Measurements from ENCODE around the gene LRRC71.

DNA sequence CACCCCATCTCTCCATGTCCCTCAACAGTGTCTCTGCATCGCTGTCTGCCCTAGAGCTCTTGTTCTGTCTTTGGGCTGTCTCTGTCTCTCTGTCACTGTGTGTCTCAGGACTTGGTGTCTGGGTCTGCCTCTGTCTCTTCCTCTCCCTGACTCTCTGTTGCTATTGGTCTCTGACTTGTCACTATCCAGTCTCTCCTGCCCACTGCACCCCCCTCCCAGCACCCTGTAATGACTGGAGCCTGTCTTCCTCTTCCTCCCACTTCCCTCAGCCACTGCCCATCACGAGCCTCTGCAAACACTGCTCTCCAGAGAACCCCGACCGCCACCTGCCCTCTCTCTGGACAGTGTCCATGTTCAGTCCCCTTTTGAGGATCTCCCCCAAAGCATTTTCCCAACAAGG lies 14.8 kb upstream of the LRRC71 start:
- TF ChIP-seq, protein P1, sequence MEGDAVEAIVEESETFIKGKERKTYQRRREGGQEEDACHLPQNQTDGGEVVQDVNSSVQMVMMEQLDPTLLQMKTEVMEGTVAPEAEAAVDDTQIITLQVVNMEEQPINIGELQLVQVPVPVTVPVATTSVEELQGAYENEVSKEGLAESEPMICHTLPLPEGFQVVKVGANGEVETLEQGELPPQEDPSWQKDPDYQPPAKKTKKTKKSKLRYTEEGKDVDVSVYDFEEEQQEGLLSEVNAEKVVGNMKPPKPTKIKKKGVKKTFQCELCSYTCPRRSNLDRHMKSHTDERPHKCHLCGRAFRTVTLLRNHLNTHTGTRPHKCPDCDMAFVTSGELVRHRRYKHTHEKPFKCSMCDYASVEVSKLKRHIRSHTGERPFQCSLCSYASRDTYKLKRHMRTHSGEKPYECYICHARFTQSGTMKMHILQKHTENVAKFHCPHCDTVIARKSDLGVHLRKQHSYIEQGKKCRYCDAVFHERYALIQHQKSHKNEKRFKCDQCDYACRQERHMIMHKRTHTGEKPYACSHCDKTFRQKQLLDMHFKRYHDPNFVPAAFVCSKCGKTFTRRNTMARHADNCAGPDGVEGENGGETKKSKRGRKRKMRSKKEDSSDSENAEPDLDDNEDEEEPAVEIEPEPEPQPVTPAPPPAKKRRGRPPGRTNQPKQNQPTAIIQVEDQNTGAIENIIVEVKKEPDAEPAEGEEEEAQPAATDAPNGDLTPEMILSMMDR (CRISPR knock-in tag; IDR thresholded peaks at IDR 0.05) = no peak
- TF ChIP-seq, protein P2, sequence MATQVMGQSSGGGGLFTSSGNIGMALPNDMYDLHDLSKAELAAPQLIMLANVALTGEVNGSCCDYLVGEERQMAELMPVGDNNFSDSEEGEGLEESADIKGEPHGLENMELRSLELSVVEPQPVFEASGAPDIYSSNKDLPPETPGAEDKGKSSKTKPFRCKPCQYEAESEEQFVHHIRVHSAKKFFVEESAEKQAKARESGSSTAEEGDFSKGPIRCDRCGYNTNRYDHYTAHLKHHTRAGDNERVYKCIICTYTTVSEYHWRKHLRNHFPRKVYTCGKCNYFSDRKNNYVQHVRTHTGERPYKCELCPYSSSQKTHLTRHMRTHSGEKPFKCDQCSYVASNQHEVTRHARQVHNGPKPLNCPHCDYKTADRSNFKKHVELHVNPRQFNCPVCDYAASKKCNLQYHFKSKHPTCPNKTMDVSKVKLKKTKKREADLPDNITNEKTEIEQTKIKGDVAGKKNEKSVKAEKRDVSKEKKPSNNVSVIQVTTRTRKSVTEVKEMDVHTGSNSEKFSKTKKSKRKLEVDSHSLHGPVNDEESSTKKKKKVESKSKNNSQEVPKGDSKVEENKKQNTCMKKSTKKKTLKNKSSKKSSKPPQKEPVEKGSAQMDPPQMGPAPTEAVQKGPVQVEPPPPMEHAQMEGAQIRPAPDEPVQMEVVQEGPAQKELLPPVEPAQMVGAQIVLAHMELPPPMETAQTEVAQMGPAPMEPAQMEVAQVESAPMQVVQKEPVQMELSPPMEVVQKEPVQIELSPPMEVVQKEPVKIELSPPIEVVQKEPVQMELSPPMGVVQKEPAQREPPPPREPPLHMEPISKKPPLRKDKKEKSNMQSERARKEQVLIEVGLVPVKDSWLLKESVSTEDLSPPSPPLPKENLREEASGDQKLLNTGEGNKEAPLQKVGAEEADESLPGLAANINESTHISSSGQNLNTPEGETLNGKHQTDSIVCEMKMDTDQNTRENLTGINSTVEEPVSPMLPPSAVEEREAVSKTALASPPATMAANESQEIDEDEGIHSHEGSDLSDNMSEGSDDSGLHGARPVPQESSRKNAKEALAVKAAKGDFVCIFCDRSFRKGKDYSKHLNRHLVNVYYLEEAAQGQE (IDR thresholded peaks at IDR 0.05; ENCODE audit: borderline replicate concordance in 1 of 2, low read depth in 1 of 2, low read length in 2 of 2) = no peak
- TF ChIP-seq, protein P3, sequence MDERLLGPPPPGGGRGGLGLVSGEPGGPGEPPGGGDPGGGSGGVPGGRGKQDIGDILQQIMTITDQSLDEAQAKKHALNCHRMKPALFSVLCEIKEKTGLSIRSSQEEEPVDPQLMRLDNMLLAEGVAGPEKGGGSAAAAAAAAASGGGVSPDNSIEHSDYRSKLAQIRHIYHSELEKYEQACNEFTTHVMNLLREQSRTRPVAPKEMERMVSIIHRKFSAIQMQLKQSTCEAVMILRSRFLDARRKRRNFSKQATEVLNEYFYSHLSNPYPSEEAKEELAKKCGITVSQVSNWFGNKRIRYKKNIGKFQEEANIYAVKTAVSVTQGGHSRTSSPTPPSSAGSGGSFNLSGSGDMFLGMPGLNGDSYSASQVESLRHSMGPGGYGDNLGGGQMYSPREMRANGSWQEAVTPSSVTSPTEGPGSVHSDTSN (CRISPR knock-in tag; IDR thresholded peaks at IDR 0.05) = no peak
- TF ChIP-seq SP1 (IDR thresholded peaks at IDR 0.05) (no peak), SP1 (CRISPR knock-in tag; IDR thresholded peaks at IDR 0.05) (no peak), SAFB2 (CRISPR knock-in tag; IDR thresholded peaks at IDR 0.05; ENCODE audit: borderline replicate concordance, low read depth) (no peak), EZH2 (conservative IDR thresholded peaks at IDR 0.05; ENCODE audit: low read depth, low read length) (no peak), BHLHE40 (IDR thresholded peaks at IDR 0.05; ENCODE audit: low read length) (no peak), TGIF2 (CRISPR knock-in tag; IDR thresholded peaks at IDR 0.05) (no peak), ESRRA (CRISPR knock-in tag; IDR thresholded peaks at IDR 0.05; ENCODE audit: low read depth) (no peak)
- TF ChIP-seq, protein P4, sequence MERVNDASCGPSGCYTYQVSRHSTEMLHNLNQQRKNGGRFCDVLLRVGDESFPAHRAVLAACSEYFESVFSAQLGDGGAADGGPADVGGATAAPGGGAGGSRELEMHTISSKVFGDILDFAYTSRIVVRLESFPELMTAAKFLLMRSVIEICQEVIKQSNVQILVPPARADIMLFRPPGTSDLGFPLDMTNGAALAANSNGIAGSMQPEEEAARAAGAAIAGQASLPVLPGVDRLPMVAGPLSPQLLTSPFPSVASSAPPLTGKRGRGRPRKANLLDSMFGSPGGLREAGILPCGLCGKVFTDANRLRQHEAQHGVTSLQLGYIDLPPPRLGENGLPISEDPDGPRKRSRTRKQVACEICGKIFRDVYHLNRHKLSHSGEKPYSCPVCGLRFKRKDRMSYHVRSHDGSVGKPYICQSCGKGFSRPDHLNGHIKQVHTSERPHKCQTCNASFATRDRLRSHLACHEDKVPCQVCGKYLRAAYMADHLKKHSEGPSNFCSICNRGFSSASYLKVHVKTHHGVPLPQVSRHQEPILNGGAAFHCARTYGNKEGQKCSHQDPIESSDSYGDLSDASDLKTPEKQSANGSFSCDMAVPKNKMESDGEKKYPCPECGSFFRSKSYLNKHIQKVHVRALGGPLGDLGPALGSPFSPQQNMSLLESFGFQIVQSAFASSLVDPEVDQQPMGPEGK (CRISPR knock-in tag; IDR thresholded peaks at IDR 0.05) = no peak

Measured in HepG2 (cell line).